Activated CD8-positive, alpha-beta memory T cell treated with anti-CD3 and anti-CD28 coated beads, Interleukin-2, amount 50 U/mL, for 1 hour (primary cell): ENCODE measurements around the gene HSPA9.
A peak's percentile ranks its signal among the peaks of the same experiment; 100 is the strongest.

Source experiments
- DNase-seq: peaks from one replicate; pipeline ENCODE4 v3.0.0-alpha.2; 2020; ENCODE audit errors: extremely low read depth

HSPA9 gene

DNA sequence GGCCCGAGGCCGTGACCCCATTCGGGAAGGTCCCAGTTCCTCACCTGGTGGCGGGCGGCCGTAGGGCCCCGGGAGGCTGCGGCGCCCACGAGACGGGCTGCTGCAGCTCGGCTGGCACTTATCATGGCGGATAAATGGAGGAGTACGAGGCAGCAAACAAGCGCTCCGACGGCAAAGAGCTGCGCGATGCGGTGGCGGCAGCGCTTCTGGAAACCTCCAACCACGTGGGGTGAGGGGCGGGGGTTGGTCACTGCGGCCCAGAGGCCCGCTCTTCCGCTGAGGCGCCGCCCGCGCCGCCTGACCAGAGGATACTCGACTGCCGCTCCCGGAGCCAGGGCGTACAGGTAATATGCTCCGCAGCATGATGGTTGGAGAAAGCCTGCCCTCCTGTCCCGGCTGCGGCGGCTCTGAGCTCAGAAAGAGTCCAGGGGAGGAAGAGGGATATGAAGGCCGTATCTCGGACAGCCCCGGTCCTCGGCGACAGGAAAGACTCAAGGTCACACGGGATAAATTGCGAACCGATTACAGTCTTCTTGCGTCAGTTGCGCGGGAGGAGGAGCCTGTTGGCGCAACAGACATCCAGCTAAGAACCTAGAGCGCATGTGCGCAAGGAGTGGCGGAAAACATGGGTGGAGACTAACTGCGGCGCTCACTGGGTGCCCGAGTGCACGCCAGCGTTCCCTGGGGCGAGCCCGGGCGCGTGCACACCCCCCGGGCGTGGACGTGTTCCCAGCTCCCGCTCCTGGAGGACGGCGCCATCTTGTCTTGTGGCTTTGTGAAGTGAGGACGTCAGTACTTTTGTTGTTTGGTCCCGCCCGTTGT, at the start of gene HSPA9:
Gene HSPA9 (minus strand): TSS at position 208 of the 822 bp plus-strand sequence. CDS start 83 bp downstream, at position 125.
- peak; percentile 97 for DNase-seq

DNA sequence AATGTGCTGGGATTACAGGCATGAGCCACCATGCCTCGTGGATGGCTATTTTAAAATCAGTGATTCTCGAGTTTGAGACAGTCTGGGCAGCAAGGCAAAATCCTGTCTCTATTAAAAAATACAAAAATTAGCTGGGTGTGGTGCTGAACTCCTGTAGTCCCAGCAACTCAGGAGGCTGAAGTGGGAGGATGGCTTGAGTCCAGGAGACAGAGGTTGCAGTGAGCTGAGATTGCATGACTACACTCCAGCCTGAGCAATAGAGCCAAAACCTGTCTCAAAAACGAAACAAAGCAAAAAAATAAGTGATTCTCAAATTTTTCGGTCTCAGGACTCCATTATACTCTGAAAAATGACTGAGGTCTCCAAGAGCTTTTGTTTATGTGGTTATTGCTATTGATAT, 47.9 kb upstream of the HSPA9 start:
- no peak for DNase-seq

DNA sequence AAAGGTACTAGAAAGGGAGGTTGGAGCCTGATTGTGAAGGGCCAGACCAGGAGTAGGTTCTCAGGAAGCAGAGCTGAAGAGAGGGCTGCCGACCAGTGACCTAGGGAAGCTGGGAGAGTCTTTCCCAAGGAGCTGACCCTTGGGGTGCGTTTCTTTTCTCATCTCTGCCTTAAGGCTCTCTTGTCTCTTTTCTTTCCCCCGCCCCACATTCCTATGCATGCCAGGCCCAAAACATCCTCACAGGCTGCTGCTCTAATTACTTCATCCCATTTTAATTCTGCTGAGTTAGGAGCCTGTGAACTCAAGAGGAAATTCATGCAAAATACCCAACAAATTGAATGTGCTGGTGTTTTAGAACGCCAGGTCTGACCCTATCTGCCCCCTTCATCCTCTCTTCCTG, 46.9 kb upstream of the HSPA9 start:
- DNase-seq = no peak

DNA sequence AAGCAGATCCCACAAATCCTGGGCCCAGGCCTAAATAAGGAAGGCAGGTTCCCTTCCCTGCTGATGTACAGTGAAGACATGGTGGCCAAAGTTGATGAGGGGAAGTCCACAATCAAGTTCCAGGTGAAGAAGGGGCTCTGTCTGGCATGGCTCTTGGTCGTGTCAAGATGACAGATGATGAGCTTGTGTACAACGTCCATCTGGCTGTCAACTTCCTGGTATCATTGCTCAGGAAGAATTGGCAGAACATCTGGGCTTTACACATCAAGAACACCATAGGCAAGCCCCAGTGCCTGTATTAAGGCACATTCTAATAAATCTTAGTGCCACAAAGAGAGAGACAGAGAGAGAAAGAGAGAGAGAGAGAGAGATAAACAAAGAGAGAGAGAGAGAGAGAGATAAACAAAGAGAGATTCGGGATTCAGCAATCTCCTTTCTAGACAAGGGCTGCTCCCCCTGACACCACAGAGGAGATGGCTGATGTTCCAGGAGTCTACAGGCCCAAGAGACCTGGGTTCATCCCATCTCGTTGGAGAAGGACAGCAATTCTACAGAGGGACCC, 45.5 kb upstream of the HSPA9 start:
- DNase-seq = no peak

DNA sequence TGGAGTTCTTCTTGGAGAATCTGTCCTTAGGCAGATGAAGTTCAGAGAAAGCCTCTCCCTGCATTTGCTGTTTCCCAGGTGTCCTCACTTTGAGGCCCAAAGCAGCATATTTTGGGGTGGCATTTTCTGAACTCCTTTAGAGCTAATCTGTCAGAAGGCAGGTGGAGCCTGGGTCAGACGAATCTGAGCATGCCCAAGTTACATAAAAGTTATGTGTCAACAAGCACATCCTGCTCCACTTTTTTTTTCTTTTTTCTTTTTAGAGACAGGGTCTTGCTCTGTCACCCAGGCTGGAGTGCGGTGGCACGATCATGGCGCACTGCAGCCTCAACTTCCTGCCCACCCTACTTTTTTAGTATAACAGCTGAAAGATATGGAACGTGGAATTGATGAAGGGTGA, 41.3 kb upstream of the HSPA9 start:
- no peak for DNase-seq

DNA sequence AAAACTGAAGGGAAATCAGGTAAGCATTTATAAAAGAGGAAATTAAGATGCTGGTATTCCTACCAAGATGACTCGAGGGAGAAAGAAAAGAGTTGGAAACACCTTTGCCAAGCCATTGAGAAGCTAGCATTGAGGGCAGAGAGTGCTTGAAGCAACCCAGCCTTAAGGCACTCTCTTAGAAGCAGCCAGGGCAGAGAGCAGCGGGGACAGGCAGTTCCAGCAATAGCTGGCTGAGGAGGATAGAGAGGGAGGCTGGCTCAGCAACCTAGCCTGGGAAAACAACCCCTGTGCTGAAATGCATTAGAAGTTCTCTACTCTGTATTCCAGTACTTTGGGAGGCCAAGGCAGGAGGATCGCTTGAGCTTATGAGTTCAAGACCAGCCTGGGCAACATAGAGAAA, 40.3 kb upstream of the HSPA9 start:
- no peak for DNase-seq

DNA sequence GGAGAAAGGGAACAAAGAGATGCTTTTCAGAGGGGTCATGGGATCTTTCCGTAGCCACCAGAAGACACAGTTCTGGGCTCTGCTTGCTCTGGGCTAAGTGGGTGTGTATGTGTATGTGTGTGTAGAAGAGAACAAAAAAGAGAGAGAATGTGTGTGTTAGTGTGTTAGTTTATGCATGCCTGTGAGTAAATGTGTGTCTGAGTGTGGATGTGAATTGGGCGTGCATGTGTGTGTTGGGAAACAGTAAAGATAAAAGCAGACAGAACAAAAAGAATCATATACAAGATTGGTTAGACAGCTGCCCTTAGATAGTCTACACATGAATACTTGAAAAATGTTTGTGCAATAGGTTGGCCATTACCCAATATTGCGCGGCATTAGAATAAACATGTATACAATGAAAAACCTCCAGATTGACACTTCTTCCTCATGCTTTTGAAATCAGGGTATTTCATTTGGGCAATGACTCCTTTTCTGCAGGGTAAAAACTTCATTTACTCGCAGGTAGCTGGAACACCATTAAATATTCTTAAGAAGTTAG, 36.5 kb upstream of the HSPA9 start:
- no peak for DNase-seq

DNA sequence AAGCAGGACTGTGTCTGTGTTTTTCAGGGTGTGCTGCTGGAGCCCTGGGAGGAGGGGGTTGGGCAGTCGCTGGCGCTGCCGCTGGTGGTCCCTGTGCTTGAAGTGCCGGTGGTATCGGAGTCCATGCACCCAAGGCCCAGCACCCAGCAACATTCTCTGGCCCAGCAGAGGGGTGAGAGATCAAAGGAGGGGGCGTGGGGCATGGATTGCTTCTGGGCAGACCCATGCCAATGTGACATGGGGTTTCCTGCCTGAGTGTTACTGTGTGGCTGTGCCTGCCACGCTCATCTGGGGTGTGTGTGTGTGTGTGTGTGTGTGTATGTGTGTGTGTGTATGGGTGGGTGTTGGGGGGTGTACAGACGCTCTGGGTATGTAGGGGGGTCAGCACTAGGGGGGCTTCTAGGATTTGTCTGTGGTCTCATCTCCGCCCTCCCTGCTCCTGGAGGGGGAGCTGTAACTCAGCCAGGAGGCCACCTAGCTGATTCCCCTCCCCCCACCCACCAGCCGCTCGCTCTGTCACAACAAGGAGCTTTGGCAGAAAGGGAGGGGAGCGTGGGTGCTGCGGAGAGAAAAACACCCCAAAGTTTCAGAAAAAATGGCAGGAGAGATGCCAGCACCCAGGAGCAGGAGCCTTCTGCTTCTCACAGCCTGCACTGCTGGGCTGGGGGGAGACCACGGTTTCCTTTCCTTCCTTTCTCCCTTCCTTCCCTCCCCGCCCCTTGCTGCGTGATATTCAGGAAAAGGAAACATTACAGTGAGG, 35.9 kb upstream of the HSPA9 start:
- DNase-seq = no peak

DNA sequence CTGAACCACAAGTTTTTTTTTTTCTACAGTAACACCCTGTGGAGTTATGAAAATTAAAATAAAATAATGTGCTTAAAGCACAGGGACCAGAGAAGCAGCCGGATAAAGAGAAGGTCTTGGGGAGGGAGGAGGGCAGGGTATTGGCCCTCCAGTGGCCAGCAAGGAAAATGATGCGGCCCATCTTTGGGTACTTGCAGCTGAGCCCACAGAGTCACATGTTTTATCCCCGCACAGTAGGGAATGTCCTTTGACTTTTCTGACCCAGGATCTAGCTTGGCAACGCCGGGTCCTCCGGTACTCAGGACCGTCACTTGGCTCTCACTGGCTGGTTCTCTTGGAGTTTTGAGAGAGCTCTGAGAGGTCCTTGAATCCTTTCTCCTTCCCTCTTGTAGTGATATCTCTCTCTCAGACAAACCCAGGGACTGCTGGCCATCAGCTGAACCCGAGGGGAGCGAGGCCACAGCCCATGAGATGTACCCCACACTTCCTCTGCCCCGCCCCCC, 35.3 kb upstream of the HSPA9 start:
- no peak for DNase-seq

DNA sequence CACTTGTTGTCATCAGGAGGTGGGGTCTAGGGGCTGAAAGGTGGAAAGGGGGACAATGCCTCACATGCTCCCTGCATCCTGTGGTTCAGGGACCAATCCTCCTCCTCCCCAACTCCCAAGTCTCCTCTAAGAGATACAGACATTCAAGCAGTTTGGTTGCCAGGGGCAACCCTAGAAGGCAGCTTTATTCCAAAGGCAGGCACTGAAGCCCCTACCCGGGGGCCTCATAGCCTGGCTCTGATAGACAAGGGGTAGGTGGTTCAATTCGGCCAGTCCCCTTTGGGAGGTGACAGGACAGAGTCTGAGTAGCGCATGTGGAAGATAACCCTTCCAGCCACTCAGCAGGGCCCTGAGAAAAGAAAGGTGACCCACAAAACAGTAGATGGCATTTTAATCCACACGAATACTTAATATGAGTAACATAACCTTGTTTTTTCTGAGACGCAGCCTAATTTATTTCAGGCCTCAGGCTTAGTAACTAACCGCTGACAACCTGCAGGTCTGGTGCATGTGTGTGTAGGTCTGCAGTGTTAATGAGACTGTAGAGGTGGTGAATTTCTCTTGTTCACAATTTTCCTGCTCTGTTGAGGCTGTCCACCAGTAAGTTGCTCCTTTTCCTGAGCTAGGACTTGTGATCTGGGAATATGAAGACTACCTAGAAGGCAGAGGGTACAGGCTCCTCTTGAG, 31.3 kb upstream of the HSPA9 start:
- DNase-seq = no peak

DNA sequence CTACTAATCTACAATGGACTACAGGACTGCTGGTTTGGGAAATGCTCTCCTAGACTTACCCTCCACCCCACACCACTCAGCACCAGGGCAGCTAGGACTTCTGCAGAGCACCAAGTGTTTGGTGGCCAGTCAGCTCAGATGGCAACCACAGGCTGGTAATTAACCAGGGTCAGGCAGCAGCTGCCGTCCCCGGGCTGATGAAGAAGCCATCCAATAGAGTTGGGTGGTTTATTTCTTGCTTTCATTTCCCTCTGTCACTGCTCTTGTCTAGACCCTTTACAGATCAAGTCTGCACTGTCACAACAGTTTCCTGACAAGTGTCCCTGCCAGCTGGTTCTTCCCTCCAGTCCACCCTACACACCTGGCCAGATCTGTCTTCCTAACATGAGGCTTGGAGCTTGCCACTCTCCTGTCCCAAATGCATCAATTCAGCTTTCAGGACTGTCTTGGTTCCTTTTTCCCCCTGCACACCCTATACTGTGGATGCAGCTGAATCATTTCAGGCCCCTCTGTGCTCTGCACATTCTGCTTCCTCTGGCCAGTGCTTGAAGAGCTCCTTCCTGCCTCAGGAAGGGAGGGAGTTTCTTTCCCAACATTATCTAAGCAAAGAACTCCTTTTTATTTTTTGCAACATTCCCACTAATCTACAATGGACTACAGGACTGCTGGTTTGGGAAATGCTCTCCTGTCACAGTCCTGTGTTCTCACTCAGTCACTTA, 30.2 kb upstream of the HSPA9 start:
- DNase-seq = no peak

DNA sequence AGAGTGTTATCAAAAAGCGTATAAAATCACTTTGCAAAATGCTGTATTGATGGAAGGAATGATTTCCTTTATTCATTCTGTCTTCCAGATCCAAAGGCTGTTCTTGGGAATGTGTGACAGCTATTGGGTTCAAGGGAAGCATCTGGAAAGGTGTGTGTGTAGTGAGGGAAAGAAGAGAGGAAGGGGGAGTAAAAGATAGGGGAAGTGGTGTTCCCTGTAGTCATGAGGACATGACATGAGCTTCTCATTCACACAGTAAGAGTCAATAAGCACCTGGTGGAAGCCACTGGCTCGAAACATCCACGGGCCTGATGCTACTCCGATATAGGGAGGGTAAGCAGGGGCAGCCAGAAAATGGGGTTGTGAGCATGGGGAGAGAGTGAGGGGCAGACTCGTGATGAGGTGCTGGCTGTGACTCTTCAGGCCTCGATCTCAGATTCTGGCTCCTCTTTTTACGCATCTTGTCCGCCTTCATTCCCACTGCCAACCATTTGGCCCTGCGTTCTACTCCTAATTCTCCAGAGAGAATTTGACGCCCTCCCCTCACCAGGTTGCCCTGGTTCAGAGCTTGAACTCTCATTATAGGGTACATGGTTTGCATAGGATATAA, 29.1 kb upstream of the HSPA9 start:
- DNase-seq = no peak

DNA sequence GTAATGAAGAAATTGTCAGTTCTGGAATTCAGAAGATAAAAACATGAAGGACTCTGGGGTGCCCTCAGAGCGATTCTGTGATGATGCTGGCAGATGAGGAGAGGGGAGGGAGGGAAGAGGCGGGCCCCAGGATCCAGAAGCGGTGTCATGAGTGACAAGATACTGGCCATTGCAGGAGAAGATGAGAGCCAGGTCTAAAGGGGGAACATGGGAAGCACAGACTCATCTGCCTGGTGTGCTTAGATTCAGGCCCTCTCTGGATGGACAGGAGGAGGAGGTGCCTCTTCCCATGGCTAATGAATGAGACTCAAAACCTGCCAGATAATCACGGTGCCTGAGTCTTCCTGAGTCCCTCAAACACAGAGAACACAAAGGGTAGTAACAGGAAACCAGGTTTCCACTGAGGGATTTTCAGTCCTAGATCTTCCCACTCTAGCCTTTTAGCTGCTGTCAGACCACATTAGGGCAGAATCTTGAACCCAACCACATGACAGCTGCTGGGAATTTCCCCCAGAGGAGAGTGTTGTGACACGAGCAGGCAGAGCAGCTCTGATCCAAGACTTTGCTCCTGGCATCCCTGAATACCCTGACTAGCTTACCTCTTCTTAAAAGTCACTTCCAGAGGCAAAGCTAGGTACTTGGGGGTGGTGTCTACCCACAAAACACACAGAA, 28.2 kb upstream of the HSPA9 start:
- no peak for DNase-seq

DNA sequence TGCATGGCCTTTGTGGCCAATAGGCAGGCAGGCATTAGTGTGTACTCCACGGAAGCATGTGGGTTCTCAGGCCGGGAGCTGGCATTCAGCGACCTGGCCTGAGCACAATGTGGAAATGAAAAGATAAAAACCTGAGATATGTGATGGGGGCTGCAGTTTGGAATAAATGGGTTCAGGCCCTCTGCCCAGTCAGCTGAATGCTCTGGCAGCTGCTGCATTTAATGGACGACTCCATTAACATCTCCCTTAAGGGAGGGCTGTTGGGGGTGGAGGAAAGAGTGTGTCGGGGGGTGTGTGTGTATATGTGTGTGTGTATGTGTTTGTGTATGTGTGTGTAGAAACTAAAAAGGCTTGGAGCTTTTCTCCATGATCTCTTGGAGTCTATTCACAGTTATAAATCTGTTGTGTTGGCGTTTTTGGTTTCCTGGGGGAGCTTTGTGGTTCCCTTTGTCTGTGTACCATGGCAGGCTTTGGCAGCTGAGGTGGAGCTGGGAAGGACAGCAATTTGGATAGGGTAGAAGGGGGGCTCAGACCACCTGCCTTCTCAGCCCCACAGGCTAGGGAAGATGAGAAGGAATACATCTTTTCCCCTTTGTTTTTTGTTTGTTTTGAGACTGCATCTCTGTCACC, 27.3 kb upstream of the HSPA9 start:
- no peak for DNase-seq

DNA sequence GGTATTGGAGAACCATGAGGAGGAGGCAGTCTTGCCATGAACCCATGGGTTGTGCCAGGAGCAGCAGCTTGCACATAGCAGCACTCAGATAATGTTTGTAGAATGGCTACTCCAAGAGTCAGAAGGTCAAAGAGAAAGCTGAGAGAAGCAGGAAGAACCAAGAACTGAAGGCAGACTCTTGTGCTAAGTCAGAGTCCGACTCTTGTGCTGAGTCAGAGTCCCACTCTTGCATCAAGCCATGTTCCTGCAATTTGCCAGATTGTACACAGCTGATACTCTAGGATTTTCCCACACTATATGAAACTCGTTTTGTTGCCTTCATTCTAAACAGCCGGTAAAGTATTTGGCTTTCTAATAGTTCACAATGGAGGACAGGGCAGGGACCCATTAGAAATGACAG, 26.2 kb upstream of the HSPA9 start:
- no peak for DNase-seq

DNA sequence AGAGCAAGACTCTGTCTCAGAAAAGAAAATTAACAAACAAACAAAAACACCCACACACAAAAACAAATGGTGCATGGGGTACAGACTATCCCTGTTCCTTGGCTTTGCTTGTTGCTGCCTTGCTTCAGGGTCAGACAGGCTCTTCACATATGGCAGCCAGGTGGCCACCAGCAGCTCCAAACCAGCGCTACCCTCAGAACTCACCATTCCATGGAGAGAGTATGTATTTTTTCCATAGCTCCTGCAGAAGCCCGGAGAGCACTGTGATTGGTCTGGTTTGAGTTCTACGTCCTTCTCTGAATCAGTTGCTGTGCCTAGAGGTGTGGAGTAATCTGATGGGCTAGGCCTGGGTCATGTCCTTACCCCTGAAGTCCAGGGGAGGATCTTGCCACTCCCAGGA, 25.2 kb upstream of the HSPA9 start:
- no peak for DNase-seq

DNA sequence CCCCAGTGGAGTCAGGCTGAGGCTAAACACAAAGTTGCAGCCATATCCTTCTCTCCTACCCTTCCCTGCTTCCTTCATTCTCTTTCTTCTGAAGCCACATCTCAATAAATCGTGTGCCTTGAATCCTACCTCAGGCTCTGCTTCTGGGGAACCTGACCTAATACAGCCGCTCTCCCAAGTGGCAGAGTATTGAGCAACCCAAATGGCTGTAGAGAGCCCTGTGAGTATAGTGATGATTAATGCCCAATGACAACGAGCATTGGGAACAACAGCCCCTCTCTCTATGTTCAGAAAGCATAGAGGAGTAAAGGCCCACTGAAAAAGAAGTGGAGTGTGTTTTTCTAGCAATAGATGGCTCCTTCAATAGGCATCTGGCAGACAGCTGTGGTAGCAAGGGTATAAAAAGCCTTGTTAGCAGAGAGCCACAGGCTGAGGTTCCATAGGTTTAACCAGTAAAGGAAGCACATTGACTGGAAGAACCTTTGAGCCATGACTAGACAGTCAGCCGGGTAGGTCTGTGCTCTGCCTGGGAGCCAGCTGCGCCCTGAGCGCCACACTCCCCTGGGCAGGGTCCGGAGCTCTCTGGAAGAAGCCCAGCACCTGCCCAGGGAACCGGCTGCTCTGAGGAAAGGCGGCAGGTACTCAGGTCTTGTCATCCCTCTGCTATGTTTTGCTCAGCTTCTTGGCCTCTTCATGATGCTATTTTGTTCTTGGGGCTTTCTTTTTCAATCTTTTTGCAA, 22.6 kb upstream of the HSPA9 start:
- no peak for DNase-seq

DNA sequence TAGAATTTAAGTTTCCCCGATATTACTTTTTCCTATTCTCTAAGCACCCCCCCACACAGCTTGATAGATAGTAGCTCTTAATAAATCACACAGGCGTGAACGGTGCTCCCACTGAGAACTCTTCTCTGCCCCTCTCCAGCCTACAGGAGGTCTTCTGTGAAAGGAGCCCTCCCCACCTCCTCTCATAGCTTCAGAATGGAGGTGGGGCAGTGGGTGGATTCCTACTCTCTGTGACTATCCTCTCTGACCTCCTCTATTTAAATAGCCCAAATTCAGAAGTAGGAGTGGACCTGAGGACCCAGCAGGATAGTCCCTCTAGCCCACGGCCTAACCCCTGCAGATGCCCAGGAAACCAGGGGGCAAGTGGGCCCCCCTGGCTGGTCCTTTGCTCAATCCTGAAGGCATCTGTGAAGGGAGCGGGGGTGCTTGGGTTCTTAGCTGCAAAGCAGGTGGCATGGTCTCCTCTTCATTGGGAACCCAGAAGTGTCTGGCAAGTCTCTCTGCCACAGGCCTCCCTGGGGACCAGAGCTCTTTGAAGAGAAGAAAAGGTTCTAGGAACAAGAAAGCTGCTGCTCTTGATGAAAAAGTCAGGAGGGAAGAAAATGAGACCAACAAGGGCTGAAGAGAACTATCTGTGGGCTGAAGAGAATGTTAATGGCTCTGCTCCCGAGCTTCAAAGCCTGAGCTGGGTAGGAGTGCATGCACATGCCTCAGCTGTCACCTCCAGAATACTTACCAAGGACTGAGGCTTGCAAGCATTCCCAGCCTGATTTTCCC, 21.1 kb upstream of the HSPA9 start:
- DNase-seq = no peak
